Peyer's patch (tissue), 4 donors: Measurements from ENCODE around the gene CNNM2.

ENCODE experiments used
- CTCF ChIP-seq, 6 experiments: fragments of 450-650 bp in 4 of 6; fragments of 200-600 bp in 2 of 6; sonication (generic) in 1 of 6; IDR thresholded peaks; one replicate each; pipeline ENCODE4 v1.5.1; 2017 to 2019; ENCODE audit warnings: antibody characterized with exemption in 6 of 6, mild to moderate bottlenecking in 3 of 6, moderate library complexity in 1 of 6
- POLR2A ChIP-seq, 2 donors: fragments of 450-650 bp; IDR thresholded peaks; one replicate each; pipeline ENCODE4 v1.5.1; 2017; ENCODE audit warnings: antibody characterized with exemption in 2 of 2, mild to moderate bottlenecking in 2 of 2, moderate library complexity in 2 of 2

- TF ChIP-seq POLR2A (IDR thresholded peaks at IDR 0.05), result no peak
- TF ChIP-seq CTCF (IDR thresholded peaks at IDR 0.05), result no peak
Observed at GRCh38 chr10:102927311-102928010, 9.4 kb downstream of the CNNM2 start.
